Epidermal melanocyte (primary cell): Measurements from ENCODE around the gene SLC25A21.

Source experiments
- DNase-seq: peaks from one replicate; pipeline ENCODE4 v3.0.0; 2011; ENCODE audit warnings: low spot score; ENCODE audit not compliant: insufficient read length

SLC25A21 gene

DNA sequence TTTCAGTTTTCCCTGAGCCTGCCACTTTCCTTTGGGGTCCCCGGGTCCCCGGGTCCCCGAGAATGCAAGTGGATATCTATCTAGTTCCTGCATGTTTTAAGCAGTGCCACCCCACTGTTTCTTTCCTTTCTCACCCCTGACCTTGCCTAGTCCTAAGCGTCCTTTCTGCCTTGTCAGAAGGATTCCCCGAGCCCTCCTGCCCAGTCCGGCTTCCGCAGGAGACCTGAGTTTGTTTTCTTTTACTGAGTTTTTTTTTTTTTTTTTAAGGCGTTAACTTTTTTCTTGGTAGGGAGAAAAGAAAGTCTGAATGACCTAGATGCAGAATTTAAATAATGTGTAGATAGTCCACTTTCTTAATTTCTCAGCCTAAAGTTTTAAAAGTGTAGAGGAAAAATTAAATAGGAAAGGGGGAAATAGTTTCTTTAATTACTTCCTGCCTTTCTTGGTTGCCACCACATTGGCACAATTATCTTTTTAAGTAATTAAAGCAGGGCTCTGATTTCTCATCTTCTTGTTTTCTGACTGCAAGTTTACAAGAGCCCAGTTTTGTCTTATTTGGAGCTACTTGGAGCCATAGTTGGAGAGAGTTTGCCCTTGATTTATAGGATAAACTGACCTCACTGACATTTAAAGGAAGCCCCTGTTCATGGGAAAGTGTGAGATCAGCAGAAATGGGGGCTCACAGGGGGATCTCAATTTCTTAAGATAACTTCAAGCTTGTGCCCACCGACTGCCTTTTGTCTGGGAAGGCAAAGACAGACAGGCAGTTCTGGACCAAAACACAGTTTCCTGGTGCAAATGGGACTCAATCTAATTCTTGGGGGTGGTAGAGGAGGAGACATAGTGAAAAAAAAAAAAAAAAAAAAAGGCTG, 507.8 kb downstream of the SLC25A21 start:
- no peak for DNase-seq

DNA sequence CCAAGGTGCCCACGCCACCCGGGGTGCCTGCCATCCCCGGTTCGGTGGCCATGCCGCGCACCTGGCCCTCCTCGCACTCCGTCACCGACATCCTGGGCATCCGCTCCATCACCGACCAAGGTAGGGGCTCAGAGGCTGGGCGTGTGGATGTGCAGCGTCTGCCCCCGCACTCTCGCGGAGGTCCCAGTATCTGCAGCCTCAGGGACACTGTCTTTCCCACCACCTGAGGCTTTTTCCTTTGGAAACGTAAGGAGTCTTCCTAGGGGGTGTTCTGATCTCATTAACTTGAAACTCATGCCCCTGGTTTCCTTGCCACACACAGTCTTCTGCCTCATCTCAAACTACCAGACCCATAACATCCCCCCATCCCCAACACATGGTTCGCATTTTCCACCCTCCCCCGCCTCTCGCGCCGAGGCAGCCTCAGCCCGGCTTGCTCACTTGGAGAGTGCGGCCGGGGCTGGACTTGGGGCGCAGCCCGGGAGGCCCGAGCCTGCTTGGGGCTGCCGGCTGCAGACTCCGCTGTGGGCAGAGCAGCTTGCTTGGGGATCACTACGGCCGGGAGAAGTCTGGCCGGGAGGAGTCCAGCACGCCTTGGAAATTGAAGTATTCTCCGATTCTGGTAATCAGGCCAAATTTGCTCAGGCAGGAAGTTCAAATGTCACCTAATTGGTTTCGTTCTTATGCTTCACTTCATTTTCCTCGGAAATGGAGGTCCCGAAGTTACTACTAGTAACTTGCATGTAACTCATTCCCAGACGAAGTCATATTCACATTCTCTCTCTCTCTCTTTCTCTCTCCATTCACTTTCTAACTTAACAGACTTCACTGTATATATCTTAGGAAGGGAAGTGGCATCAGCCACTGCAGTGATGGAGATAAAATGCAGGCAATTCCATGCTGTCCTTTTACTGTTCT, 508.7 kb downstream of the SLC25A21 start:
- DNase-seq, result no peak

DNA sequence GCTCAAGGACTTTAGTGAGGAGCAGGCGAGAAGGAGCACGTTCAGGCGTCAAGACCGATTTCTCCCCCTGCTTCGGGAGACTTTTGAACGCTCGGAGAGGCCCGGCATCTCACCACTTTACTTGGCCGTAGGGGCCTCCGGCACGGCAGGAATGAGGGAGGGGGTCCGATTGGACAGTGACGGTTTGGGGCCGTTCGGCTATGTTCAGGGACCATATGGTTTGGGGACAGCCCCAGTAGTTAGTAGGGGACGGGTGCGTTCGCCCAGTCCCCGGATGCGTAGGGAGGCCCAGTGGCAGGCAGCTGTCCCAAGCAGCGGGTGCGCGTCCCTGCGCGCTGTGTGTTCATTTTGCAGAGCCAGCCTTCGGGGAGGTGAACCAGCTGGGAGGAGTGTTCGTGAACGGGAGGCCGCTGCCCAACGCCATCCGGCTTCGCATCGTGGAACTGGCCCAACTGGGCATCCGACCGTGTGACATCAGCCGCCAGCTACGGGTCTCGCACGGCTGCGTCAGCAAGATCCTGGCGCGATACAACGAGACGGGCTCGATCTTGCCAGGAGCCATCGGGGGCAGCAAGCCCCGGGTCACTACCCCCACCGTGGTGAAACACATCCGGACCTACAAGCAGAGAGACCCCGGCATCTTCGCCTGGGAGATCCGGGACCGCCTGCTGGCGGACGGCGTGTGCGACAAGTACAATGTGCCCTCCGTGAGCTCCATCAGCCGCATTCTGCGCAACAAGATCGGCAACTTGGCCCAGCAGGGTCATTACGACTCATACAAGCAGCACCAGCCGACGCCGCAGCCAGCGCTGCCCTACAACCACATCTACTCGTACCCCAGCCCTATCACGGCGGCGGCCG, 509.6 kb downstream of the SLC25A21 start:
- DNase-seq, result no peak

DNA sequence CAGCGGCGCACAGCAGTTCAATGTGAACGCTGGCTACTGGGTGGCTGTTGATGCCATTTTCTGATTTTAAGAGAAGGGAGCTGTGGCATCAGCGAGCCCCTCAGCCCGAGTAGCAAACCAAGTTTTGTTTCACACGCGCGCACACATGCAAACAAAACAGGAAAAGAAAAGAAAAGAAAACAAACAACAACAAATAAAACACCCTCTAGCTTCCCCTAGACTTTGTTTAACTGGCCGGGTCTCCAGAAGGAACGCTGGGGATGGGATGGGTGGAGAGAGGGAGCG, 510.2 kb downstream of the SLC25A21 start:
- DNase-seq, result no peak

DNA sequence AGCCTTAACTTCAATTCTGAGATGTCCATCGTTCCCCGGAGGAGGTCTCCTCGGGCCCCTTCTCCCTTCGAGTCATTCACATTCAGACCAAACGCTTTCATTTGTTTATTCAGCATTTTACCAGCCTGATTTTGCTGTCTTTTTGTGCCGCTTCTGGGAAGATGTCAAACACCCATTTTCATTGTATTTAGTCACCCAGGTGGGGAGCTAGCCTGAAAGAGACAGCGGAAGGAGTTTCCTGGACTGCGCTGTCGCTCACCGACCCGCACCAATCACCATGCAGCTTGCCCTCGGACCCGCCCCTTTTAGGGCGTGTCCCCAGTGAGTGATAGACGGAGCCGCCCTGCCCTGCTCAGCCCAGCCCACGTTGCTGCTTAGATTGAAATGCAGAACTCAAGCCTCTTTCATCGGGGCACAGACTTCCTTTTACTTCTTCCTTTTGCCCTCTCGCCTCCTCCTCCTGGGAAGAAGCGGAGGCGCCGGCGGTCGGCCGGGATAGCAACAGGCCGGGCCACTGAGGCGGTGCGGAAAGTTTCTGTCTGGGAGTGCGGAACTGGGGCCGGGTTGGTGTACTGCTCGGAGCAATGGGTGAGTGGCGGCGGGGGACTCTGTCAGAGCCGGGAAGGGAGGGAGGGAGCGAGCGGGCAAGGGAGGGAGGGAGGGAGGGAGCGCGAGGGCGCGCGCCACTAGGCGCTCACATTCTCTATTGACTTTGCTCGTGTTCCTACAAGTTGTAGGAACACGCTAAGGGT, 510.7 kb downstream of the SLC25A21 start, which contains the start of gene PAX9:
TSS of gene PAX9 (plus strand) at position 355 of the 752 bp plus-strand sequence. CDS start at position 585, 230 bp downstream.
- no peak for DNase-seq

DNA sequence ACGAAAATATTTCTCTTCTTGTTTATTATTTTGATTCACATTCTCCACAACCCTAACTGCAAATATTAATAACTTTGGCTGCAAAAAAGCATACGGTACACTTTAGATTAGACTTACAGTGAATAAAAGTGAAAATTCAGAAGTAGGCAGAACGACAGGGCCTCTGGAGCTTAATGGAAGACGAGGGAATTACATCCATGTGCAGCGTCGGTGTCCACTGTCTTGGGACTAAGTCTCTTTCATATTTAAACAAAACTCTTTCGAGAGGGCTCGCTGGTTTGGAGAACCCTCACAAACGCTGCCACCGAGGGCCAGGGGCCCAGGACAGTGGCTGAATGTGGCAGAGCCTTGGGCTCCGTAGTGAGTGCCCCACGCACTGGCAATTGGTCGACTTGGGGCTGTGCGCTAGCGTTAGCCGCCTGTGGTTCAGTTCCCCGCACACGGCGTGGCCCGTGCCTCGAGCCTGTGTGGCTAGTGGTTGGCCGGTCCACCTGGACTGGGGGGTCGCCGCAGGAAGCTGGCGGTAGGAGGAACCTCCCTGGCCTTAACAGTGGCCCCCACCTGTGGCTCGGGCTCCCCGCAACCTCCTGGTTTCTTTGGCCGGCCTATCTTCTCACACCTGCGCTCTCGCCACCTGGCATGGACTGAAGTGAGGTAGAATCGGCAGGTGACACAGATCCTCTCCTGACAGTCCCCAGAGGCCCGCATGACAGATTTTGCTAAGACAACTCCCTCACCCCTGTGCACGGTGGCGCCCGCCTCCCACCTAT, 511.5 kb downstream of the SLC25A21 start:
- DNase-seq, result no peak

DNA sequence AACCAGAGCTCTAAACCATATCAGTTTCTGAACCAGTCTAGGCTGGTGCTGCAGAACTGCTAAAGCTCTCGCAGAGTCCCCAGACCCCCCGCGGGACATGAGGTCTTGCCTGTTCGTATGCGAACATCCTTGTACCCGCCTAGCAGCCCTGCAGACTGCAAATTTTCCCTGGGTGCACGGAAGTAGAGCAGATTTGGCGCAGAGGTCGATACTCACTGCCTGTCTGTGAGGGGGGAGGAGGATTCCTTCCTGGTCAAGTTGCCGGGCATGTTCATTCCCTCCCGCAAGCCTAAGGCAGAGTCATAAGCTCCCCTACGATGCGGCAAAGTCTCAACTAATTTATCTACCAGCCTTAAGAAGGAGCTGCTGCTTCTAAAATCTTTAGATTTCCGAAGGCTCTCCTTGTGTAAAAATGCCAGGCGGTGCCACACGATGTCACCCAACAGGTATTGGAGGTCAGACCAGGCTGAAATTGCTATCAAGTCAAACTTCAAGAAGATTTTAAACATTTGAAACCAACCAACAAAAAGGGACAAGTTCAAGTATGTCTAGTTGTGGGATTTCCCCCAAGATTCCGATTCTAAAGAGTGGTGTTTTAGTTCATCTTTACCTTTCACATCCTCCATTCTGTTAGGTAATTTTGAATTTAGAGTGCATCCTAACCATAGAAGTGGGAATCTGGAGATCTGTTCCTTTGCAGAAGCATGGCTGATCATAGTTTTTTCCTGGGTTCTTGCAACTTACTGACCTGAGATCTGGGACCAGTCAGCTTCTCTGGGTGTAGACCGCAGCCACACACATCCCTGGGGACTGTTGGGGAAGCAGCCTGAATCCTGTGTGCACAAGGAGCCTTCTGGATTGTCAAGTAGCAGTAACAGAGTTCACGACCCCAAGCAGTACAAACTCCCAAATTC, 512.3 kb downstream of the SLC25A21 start:
- no peak for DNase-seq

DNA sequence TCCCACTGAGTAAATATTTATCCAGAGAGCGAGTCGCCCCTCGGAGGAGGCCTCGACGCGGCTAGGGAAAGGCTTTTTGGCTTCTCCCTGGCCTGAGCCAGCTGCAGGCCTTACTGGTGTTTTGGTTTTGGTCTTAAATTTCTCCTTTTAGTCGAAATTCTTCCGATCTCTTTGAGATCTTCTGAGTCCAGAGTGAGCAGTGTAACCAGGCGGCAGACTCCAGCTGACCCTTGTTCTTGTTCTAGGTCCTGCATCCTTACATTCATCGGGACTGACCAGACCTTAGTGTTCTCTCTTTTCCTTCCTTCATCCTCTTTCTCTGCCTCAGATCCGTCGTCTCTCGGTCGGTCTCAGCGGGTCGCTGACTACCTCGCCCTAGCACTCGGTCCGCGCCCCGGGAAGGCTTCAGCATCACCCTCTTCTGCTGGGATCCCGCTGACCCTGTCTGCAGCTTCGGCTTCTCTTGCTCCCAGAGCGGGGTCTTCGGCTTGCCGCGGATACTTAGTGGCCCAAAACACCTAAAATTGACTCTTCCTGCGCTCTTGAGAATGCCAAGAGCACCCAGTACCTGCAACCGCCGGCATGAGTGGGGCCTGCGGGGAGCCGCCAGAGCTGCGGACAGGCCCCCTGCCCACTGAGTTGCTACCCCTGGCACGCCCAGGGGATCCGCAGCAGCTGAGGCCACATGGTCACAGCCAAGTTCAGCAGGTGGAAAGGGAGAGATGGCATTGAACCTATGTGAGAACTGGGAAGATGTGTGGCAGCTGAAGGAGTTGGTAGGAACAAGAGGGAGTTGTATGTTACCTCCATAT, 513.2 kb downstream of the SLC25A21 start:
- DNase-seq, result no peak

DNA sequence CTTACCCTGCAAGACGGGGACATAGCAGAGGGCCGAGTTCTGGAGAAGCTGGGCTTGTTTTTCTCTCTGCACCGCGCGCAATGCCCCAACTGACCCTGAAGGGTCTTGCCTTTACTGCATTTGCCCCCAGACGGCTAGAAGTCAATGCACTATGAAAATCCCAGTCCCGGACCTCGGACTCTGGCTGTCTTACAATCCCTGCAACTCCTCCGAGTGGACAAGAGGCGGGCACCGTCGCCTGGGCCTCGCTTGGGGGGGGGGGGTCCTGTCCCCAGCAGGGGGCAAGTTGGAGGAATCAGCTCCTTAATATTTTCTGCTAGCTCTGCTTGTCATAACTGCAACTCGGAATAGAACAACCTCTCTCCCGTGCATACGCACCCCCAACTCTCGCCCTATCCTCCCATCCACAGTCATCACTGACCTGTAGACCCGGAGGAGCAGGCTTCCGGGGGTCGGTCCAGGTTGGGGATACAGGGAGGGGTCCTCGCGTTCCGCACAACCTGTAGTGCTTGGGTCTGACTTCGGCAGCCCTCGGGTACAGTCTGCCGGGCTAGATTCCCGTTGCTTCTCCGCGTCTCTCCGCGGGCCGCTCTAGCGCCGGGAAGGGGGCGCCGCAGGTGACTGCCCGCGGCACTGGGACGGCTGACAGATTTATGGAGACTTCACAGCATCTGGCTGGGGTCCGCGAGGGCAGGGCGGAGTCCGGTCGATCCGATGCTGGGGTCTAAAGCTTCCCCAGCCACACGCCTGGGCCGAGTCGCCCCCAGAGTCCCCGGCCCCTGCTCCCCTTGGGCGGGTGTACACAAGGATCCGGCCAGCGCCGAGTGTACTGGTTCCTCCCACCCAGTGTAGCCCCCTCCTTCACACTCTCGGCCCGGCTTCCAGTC, 514.0 kb downstream of the SLC25A21 start:
- no peak for DNase-seq

DNA sequence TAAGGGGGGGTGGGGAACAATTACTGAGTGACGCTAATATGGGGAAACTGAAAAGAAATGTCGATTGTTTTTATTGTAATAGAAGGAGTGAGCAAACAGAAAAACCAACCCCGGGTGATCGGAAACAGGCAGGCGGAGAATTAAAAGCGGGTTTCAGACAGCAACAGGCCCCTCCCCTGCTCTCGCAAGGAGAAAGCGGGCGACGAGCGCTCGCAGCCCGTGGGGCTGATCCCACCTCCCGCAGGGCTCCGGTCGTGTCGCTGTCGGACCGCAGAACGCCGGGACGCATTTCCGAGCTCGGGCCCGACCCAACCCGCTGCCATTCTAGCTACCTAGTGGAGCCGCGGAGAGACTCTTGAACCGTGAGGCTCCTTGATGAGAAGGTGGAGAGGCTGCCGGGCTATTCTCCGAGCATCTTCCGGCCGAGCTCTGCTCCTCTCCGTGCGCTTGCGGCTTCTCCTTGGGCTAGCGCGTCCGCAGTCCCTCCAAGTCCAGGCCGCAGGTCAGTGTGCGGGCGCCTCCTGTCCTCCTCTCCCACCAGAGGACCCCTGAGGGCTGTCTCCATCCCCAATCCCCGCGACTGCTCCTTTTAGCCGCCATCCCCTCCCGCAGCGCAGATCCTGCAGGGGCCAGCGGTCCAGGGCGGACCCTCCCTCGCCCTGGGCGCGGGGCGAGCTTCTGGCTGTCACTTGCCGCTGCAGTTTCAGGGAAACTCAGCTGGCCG, 514.8 kb downstream of the SLC25A21 start:
- DNase-seq, result no peak

DNA sequence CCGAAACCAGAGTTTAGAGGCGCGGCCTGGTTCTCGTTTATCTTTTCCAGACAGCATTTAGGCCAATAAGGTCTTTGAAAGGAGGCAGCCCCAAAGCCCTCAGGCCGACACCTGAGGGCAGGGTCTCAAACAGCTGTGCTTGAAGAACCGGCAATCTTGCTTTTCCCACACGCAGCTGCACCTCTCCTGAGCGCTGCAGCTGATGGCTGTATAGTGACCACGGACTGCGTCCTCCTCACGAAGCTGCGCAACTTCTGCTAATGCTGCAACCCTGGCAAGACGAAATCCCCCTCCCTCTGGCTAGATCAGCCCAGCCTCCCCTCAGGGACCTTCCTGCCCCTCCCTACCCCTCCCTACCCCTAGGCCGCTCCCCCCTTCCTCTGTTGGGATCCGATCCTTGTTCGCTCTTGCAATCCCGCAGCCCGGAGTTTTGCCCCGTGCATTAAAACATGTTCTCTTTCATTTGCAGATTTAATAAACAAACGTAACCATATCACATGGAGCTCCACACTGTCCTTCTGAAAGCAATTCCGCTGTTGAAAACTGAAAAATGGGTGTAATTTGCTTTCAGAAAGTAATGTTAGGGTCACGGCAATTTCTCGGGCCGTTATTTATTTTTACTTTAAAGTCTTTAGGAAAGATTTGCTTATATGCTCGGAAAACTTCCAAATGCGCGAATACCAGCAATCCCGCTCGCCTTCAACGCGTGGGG, 515.6 kb downstream of the SLC25A21 start:
- DNase-seq, result no peak

DNA sequence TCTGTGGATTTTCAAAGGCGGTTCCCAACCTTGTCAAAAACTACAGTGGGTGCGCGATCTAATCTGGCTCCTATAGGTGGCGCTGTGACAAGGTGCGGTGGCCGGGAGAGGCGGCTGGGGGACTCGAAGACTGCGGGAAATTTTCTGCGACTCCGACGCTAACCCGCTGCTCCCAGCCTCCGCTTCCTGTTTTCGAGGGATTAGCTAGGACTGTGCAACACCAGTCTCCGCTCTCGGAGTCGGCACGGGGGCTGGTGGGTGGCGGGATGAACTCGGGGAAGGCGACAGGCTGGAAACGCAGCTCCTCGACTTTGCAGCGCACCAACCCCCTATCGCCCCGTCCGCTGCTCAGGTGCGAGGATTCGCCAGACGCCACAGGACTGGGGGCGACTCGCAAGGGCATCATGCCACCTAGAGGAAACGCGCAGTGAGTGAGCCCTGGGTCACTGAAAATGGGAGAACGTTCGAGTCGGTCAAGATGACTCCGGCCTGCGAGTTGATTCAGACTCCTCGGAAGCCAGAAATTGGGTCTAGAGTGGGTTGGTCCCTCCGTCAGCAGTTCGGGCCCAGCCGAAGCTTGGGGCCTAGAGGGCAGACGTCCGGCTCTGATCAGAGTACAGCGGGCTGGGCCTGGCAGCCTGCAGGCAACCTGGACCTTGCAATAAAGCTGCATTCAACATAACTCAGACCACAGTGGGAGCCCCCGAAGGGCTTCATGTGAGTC, 516.3 kb downstream of the SLC25A21 start:
- DNase-seq, result no peak

DNA sequence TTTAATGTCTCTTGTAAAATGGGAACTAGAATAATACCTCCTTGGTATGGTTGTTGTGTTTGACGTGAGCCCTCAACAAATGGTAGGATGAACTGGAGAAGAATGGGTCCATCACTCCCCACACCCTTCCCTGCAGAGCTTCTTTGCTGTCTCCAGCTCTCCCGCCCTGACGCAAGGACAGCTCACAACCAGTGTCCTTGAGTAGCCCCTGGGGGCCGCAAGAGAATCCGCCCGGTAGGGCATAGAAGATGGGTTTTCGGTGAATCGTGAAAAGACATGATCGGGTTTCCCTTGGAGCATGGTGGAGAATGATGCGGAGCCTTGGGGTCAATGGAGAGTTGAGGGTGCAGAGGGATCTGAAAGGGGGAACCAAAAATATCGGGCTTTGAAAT, 516.8 kb downstream of the SLC25A21 start:
- no peak for DNase-seq

DNA sequence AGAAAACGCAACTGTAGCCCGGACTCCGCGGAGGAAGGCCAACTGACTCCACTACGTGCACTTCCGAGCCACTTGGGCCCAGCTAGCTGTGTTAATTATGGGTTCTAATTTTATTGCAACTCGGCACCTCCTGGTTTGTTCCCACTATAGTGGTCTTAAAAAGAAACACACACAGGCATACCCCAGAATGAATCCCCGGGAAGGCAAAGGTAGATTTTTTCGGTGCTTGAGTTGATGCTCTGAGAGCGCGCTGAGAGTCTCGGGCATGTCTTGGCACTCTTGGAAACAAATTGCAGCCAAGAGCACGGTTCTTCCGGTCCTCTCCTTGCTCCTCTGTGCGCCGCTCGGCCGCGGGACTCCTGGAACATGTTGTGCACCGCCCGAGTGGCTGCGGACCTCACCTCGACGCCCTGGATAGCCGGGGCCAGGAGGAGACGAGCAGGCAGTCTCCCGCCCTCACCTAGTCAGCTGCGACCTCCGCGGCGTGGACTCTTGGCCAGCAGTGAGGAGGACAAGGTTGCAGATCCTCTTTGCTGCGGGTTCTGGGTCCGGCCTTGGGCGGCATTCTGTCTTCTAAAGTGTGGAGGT, 517.5 kb downstream of the SLC25A21 start:
- no peak for DNase-seq
